GM18508 (cell line): Measurements from ENCODE around the gene DAGLA.

Experiments used
- ATAC-seq: cut with Tn5 transposase; IDR thresholded peaks from one replicate; pipeline ENCODE4 v1.9.1; 2021; ENCODE audit warnings: moderate number of reproducible peaks; ENCODE audit not compliant: insufficient read depth, unreplicated experiment

The DAGLA gene

DNA sequence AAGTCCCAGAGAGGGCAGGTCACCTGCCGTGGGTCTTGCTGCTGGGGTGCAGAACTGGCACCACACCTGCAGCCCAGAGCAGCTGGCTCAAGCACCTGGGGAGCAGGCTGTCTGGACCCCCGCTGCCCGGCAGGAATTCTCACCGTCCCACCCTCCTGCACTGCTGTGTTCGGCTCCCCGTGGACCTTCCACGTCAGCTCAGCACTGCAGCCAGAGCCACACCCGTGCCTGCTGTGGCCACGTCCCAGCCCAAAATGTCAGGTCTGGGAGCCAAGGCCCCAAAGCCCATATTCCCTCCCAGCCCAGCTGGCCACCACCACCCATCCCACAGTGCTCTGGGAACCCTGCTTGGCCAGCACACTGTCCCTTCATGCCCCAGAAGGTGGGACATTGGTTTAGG, 44.2 kb downstream of the DAGLA start:
- no peak for ATAC-seq

DNA sequence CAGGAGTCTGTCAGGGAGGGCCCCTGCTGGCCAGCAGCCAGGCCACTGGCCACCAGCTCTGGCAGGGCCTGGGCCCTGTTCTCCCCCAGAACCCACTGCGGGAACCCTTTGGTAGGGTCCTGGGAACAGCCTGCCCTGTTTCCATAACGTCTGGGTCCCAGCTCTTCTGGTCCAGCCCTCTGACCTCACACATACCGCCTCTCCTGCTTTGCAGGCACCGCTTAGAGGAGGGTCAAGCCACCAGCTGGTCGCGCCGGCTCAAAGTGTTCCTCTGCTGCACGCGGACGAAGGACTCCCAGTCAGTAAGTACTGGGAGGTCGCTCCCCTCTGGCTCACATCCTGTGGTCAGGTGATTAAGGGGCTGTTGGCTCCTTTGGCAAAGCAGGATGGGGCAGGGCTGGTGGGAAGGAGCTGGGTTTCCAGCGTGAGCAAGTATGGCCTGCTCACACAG, 45.6 kb downstream of the DAGLA start:
- ATAC-seq = no peak

DNA sequence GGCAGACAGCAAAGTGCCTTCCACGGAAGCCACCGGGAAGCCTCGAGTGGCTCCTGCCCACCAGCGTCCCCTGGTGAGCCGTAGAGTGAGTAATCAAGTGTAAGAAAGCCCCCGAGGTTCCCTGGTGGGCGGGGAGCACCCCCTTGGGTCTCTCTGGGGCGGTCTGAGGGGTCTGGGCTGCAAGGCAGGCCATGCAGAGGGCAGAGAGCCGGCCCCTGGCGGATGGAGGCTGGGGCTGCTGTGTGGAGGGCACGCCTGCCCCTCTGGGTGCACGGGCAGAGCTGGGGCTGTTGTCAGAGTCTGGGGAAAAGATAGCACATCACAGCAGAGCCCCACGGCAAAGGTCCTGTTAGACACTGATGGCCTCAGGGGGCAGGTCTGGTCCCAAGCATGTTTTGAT, 46.6 kb downstream of the DAGLA start:
- ATAC-seq = no peak

DNA sequence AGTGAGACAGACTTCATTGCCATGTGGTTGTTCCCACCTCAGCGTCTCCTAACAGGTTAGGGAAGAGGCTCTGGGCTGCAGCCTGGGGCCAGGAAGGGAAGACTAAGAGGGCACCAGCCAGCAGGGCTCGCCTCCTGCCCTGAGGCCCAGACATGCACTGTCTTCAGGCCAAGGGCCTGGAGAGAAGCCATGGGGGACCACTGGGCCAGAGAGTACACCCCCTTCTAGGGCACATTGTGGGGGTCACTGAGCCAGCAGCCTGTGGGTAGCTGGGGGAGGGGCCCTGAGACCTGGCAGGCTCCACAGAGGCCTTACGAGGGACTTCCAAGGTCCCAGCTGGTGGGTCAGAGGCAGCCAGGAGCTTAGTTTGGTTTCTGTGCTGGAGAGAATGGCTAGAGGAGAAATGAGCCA, 47.2 kb downstream of the DAGLA start:
- ATAC-seq = no peak

DNA sequence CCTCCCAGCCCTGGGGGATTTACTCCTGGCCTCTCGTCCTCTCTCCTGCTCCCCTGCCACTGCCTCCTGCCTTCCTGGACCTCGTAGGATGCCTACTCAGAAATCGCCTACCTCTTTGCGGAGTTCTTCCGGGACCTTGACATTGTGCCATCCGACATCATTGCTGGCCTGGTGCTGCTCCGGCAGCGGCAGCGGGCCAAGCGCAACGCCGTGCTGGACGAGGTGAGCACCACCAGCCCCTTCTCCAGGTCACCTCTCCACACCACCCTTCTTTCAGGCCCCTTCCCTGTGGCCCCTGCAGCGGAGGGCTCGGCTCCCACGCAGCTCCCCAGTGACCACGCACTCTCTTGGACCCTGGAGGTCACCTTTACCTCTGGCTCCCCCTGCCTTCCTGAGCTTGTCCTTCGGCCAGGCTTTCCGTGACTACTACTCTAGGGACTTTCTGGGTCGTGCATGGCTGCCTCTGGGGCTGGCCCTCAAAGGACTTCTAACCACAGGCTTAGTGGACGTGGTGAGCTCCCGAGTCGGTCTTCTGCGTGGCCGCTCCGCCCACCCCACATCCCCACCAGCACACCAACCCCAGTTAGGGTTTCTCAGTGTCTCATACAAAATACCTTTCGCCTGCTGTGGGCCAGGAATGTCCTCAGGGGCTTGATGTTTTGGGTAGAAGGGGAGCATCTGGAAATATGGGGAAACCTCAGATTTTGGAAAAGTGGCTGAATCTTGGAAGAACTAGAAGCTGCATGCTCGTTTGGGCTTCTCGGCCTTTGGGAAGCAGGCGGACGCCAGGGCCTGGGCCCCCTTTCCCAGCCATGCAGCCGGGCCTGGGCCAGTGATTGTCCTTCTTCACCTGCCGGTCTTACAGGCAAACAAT, 48.1 kb downstream of the DAGLA start:
- no peak for ATAC-seq

DNA sequence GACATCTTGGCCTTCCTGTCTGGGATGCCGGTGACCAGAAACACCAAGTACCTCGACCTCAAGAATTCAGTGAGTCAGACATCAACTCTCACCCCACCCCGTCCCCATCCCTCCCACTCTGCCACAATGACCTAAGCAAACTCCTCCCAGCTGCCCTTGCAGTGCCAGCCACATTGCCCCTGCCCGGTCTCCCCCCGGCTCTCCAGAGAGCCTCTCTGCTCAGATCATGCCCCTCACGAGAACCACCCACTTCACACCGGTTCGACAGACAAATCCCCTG, 48.7 kb downstream of the DAGLA start:
- no peak for ATAC-seq

DNA sequence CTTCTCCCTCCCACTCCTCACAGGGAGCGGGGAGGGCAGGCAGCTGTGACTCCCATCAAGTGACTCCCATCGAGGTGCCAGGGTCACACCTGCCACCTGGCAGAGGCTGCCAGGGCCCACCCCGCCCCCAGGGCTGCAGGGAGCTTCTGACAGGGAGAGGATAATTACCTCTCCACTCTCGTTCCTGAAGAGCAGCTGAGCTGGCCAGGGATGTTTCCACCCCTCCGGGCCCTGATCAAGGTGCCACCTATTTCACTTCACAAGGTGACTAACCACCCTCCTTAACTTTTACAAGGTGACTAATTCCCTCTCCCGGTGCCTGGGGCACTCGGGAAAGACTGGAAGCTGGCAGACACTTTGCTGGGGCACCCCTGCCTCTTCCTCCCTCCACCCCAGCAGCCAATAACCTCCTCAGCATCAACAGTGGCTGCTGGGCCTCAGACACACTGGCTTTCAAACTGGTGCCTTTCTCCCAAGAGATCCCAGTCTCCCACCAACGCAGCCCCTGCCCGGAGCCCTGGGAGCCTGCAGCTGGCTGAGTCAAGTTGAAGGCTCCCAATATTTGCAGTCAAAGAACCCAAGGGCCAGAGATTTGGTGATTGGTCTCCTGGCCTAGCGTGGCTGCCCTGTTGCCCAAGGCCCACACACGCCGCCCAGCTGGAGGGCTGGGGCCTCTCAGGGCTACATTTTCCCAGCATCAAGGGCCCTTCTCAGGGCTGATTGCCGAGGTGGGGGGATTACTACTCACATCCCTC, 50.2 kb downstream of the DAGLA start:
- ATAC-seq = no peak

DNA sequence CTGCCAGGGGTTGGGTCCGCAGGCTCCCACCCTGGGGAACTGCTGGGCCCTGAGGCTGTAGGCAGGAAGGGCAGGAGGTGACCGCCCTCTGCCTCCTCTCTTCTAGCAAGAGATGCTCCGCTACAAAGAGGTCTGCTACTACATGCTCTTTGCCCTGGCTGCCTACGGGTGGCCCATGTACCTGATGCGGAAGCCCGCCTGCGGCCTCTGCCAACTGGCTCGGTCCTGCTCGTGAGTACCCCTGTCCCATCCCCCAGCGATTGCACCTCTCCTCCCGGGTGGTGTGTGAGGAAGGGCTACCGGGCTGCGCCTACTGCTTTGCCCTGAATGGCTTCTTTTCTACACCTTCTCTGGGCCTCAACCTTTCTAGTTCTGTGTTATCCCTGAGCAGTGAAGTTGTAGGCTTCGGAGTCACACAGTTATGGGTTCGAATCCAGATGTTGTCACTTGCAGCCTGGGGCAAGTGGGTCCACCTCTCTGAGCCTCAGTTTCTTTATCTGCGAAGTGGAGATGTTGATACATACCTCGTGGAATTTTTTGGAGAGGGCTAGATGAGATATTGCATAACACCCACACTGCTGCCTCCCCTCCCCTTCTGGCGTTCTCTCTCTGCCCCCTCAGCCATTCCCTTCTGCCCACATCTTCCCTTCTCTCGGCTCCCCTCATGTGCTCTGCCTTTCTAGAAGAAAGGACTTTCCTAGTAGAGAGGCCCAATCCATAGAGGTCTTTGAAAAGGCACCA, 51.2 kb downstream of the DAGLA start:
- no peak for ATAC-seq

DNA sequence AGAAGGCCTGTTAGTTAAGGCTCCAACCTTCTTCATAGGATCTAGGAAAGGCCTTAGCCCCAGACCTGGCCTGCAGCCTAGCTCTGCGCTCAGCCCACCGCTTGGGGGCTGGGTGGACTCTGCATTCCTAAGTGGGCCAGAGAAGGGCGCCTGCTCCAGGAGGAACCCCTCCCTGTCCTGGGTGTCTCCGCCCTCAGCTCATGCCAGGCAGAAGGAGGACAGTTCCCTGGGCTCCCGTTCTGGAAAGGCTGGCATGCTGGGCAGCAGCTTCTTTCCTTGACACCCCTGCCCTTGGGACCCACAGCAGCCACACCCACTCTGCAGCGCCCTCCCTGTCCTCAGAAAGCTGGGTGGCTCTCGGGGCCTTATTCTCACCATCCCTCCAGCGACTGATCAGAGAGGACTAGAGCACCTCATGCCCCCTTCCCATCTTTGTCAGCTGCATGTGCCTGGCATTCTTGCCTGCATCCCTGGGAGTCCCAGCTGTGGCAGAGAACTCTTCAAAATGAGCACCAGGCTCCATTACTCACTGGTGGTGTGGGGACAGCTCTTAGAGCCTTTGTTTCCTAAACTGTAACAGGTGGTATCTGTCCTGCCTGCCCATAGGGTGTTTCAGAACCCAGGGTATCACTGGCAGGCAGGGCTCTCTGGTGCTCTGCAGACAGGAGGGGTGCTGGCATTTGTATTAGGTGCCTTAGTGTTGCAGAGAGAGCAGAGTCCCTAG, 51.9 kb downstream of the DAGLA start:
- no peak for ATAC-seq

DNA sequence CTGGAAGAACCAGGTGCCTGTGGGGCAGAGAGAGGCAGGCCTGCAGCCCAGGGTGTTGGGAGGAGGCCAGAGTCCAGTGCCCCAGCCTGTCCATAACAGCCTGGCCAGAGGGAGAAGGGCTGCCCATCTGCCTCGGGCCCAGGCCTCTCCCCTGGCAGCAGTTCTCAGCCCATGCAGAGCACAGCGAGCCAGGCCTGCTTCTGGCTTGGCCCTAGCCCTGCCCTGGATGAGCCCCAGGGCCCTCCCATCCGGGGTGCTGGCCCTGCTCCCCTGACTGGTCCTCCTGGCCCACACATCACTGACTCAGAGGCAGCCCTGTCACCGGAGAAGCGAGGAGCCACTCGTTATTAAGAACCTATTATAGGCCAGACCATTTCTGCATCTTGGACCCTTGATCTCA, 52.5 kb downstream of the DAGLA start:
- ATAC-seq = no peak

DNA sequence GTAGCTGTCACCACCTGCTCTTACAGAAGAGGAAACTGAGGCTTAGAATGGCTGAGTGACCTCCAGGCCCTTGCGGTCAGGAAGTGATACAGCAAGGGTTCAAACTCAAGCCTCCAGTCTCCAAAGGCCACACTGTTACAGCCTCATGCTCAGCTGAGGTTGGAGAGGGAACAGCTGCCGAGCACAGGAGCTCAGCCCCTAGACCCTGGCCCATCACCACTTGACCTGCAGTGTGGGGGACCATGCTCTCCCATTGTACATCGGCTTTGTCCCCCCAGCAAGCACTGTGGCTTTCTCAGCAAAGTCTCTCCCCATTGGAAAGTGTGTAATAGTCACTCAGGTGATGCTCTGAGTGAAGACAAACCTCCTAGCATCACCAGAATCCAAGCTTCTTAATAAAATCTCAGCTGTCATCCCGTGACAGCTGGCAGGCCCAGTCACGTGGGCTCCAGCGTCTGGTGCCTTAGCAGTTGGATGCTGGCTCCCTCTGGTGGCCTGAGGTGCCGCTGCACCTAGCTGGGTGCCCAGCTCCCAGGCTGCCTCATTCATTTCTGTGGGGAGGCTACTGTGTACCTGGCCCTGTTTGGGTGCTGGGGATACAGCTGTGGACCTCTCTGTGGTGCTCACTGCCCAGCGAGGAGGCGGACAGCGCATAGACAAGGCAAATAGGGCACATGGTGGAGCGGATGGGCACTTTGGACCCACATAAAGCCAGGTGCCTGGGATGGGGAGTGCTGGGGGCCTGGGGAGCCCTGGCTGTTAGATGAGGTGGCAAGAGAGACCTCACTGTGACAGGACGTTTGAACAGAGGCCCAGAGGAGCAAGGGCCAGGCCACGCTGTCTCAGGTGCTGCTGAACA, 53.2 kb downstream of the DAGLA start:
- ATAC-seq = no peak

DNA sequence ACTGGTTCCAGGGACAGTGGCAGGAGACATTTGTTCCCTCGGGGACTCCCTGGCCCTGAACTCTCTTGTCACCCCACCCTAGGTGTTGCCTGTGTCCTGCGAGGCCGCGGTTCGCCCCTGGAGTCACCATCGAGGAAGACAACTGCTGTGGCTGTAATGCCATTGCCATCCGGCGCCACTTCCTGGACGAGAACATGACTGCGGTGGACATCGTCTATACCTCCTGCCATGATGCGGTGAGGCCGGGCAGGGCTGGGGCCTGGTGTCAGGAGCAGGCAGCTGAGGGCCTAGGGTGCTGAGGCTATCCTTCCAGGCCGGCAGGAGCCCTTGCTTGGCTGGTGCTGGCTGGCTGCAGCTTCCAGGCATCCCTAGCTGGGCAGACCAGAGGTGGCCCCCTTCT, 54.6 kb downstream of the DAGLA start:
- no peak for ATAC-seq

DNA sequence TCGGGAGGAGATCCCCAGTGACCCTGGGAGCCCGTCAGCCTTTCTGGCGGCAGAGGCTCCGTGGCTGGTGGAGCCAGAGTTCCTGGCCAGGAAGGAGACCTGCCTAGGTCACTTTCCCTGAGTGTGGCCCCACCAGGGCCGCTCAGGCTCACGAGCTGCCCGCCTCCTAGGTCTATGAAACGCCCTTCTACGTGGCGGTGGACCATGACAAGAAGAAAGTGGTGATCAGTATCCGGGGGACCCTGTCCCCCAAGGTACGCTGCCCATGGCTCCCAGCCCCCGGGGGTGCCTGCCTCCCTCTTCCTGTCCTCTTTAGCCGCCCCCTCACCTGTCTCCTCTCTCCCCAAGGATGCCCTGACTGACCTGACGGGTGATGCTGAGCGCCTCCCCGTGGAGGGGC, 55.2 kb downstream of the DAGLA start:
- no peak for ATAC-seq

DNA sequence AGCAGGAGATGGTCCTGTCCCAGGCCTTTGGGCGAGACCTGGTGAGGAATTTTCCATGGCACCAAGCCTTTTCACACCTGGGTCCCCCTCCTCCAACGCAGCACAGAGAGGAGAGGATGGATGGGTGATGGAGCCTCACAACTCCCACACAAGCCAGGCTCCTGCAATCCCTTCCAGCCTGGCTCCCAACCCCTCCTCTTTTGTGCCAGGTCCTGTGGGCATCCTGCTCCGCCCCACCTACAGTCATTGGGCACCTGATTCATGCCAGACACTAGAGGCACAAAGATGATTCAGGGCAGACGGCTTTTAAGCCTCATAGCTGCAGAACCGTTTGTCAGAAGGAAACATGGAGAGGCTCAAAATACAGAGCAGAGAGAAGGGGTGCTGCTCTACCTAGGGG, 56.1 kb downstream of the DAGLA start:
- ATAC-seq = no peak

DNA sequence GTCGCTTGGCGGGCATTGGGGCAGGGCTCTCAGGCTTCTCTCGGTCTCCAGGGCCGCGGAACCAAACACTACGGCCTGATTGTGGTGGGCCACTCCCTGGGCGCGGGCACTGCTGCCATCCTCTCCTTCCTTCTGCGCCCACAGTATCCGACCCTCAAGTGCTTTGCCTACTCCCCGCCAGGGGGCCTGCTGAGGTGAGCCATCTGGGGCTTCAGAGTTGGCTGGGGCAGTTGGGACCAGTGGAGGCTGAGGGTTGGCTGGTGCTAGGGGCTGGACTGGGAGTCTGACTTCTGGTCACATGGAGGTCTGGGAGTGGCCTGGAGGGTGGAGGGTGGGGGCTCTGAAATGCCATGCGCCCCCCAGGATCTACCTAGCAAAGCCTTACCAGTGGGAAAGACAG, 56.9 kb downstream of the DAGLA start:
- no peak for ATAC-seq

DNA sequence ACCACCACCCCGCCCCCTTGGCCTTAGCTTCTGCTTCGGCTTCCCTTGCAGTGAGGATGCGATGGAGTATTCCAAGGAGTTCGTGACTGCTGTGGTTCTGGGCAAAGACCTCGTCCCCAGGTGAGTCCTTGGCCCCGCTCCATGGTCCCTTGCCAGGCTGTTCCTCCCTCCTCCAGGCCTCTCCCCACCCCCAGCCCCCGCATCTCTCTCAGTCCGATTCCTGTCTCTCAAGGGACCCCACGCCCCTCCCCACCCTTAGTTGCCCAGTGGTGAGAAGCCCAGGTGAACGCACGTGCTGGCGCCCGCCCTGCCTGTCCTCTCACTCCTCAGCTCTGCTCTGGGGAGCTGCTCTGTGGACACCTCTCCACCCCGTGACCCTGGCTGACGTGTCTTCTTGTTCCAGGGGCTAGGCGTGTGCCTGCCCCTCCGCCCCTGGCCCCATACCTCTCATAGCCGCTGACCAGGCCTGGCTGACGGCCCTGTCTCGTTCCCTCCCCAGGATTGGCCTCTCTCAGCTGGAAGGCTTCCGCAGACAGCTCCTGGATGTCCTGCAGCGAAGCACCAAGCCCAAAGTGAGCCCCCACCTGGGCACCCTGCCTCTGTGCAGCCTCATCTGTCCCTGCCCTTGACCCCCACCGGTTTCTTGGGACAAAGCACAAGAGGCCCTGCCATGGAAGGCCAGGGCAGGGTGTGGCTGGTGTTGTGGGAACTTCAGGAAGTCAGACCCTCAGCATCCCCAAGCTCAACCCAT, 57.6 kb downstream of the DAGLA start:
- ATAC-seq = no peak

DNA sequence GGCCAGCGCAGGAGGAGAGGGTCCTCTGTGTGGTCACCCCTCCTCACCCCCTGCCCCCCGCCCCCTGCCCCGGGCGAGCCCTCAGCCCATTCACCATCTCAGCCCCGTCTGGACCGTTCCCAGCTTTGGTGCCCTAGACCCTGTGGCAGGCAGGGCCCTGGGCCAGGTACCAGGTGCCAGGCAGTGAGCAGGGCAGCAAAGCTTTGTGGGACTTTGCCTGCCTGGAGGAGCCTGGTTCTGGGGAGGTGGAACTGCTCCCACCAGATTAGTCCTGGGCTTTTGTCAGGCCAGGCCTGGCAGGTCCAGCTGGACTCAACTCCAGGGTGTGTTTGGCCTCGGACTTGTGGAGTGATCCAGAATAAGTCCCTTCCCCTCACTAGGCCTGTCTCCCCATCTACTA, 58.6 kb downstream of the DAGLA start:
- ATAC-seq = no peak

DNA sequence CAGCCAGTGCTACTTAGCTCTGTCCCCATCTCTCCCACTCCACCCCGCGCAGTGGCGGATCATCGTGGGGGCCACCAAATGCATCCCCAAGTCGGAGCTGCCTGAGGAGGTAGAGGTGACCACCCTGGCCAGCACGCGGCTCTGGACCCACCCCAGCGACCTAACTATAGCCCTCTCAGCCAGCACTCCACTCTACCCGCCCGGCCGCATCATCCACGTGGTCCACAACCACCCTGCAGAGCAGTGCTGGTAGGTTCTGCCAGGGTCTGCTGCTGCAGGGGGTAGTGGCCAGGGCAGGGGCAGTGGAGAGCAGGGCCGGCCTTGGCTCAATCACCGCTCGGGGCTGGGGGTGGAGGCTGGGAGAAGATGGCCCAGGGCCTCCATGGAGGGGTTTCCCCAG, 59.2 kb downstream of the DAGLA start:
- ATAC-seq = no peak

DNA sequence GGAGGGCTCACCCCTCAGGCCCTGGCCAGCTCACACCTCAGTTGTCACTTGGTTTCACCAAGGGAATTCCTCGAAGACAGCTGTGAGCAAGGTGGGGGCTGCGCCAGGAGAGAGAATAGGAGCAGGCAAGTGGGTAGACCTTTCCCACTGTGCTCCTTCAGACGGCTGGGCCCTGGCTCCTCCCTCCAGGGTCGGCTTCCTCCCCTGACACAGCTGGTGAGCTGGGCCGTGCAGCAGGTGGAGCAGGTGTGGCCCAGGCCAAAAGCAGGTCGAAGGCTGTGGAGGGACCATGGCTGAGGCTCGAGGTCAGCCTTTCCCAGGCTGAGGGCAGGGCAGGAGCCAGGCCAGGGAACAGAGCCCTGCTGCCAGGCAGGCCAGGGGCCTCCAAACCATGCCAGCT, 59.8 kb downstream of the DAGLA start:
- no peak for ATAC-seq
